Measurements from ENCODE around the gene IL13. TPM values are rescaled to one million over a fixed set of nuclear protein-coding genes. Genes with fewer than 3 reads are reported as not detected.

Gene IL13
- polyA plus RNA-seq, 1 donor, result 0.07 TPM

GRCh38 chr5:132673488-132673887 is 15.5 kb downstream of the IL13 start:
- H3K27ac ChIP-seq (ENCODE audit: low read length), result no peak overlapping the region
- WGBS (ENCODE audit: insufficient coverage, low lambda C conversion rate), result 0% methylated on average over 1 of the region's 1 CpG
- DNase-seq, result no peak
- H3K4me1 ChIP-seq (ENCODE audit: control insufficient read depth, insufficient read depth, low read length), result peaks cover 20% of the 10 kb centered on the region
- no peaks in the 10 kb centered on the region for H3K9me3 ChIP-seq (ENCODE audit: control insufficient read depth, low read depth, low read length)
- no peaks in the 10 kb centered on the region for H3K36me3 ChIP-seq (ENCODE audit: control insufficient read depth, insufficient read depth, low read length)
- no peak overlapping the region for H3K4me3 ChIP-seq (ENCODE audit: low read length)
- no peaks in the 10 kb centered on the region for H3K27me3 ChIP-seq (ENCODE audit: control insufficient read depth, insufficient read depth, low read length)

GRCh38 chr5:132673939-132674630 is 16.1 kb downstream of the IL13 start, which contains the start of gene IL4:
Gene IL4, plus strand, starts transcription at chr5:132673989. Its CDS starts 62 bp downstream, at chr5:132674051.
- WGBS (ENCODE audit: insufficient coverage, low lambda C conversion rate), result no CpG with 5 or more reads among the region's 14 CpGs
- H3K4me1 ChIP-seq (ENCODE audit: control insufficient read depth, insufficient read depth, low read length), result peaks cover 20% of the 10 kb centered on the region
- no peak for DNase-seq
- no peaks in the 10 kb centered on the region for H3K9me3 ChIP-seq (ENCODE audit: control insufficient read depth, low read depth, low read length)
- H3K4me3 ChIP-seq (ENCODE audit: low read length), result no peak within 1 kb of the TSS
- H3K27me3 ChIP-seq (ENCODE audit: control insufficient read depth, insufficient read depth, low read length), result no peaks in the 10 kb centered on the region
- no peaks in the 10 kb centered on the region for H3K36me3 ChIP-seq (ENCODE audit: control insufficient read depth, insufficient read depth, low read length)
- no peak within 1 kb of the TSS for H3K27ac ChIP-seq (ENCODE audit: low read length)

GRCh38 chr5:132674671-132675506 is 16.9 kb downstream of the IL13 start:
- no peaks in the 10 kb centered on the region for H3K36me3 ChIP-seq (ENCODE audit: control insufficient read depth, insufficient read depth, low read length)
- WGBS (ENCODE audit: insufficient coverage, low lambda C conversion rate), result no CpG with 5 or more reads among the region's 13 CpGs
- DNase-seq, result no peak
- no peak overlapping the region for H3K27ac ChIP-seq (ENCODE audit: low read length)
- H3K4me3 ChIP-seq (ENCODE audit: low read length), result no peak overlapping the region
- H3K4me1 ChIP-seq (ENCODE audit: control insufficient read depth, insufficient read depth, low read length), result peaks cover 13% of the 10 kb centered on the region
- no peaks in the 10 kb centered on the region for H3K9me3 ChIP-seq (ENCODE audit: control insufficient read depth, low read depth, low read length)
- H3K27me3 ChIP-seq (ENCODE audit: control insufficient read depth, insufficient read depth, low read length), result no peaks in the 10 kb centered on the region

GRCh38 chr5:132675936-132676689 is 18.1 kb downstream of the IL13 start:
- H3K27me3 ChIP-seq (ENCODE audit: control insufficient read depth, insufficient read depth, low read length), result no peaks in the 10 kb centered on the region
- H3K4me3 ChIP-seq (ENCODE audit: low read length), result no peak overlapping the region
- no peaks in the 10 kb centered on the region for H3K9me3 ChIP-seq (ENCODE audit: control insufficient read depth, low read depth, low read length)
- WGBS (ENCODE audit: insufficient coverage, low lambda C conversion rate), result 100% methylated on average over 5 of the region's 11 CpGs
- no peak for DNase-seq
- H3K4me1 ChIP-seq (ENCODE audit: control insufficient read depth, insufficient read depth, low read length), result peaks cover 12% of the 10 kb centered on the region
- H3K27ac ChIP-seq (ENCODE audit: low read length), result no peak overlapping the region
- no peaks in the 10 kb centered on the region for H3K36me3 ChIP-seq (ENCODE audit: control insufficient read depth, insufficient read depth, low read length)

GRCh38 chr5:132677191-132677590 is 19.2 kb downstream of the IL13 start:
- no CpG with 5 or more reads among the region's 7 CpGs for WGBS (ENCODE audit: insufficient coverage, low lambda C conversion rate)
- peaks cover 12% of the 10 kb centered on the region for H3K4me1 ChIP-seq (ENCODE audit: control insufficient read depth, insufficient read depth, low read length)
- no peaks in the 10 kb centered on the region for H3K36me3 ChIP-seq (ENCODE audit: control insufficient read depth, insufficient read depth, low read length)
- H3K9me3 ChIP-seq (ENCODE audit: control insufficient read depth, low read depth, low read length), result no peaks in the 10 kb centered on the region
- no peak overlapping the region for H3K4me3 ChIP-seq (ENCODE audit: low read length)
- peak; percentile 73 to 81 for DNase-seq
- H3K27ac ChIP-seq (ENCODE audit: low read length), result peak overlapping the region; percentile 57
- no peaks in the 10 kb centered on the region for H3K27me3 ChIP-seq (ENCODE audit: control insufficient read depth, insufficient read depth, low read length)

GRCh38 chr5:132677682-132678400 is 19.9 kb downstream of the IL13 start:
- 100% methylated on average over 2 of the region's 15 CpGs for WGBS (ENCODE audit: insufficient coverage, low lambda C conversion rate)

GRCh38 chr5:132678735-132679134 is 20.8 kb downstream of the IL13 start:
- no CpG with 5 or more reads among the region's 1 CpG for WGBS (ENCODE audit: insufficient coverage, low lambda C conversion rate)
- Histone ChIP-seq H3K4me3 (ENCODE audit: low read length) (no peak overlapping the region), H3K4me1 (ENCODE audit: control insufficient read depth, insufficient read depth, low read length) (peaks cover 6% of the 10 kb centered on the region), H3K27ac (ENCODE audit: low read length) (no peak overlapping the region), H3K9me3 (ENCODE audit: control insufficient read depth, low read depth, low read length) (no peaks in the 10 kb centered on the region), H3K27me3 (ENCODE audit: control insufficient read depth, insufficient read depth, low read length) (no peaks in the 10 kb centered on the region), H3K36me3 (ENCODE audit: control insufficient read depth, insufficient read depth, low read length) (no peaks in the 10 kb centered on the region)
- DNase-seq, result no peak

More at GRCh38 chr5:132677682-132678400, 19.9 kb downstream of the IL13 start:
- Histone ChIP-seq H3K4me3 (ENCODE audit: low read length) (no peak overlapping the region), H3K9me3 (ENCODE audit: control insufficient read depth, low read depth, low read length) (no peaks in the 10 kb centered on the region), H3K4me1 (ENCODE audit: control insufficient read depth, insufficient read depth, low read length) (peaks cover 12% of the 10 kb centered on the region), H3K36me3 (ENCODE audit: control insufficient read depth, insufficient read depth, low read length) (no peaks in the 10 kb centered on the region), H3K27me3 (ENCODE audit: control insufficient read depth, insufficient read depth, low read length) (no peaks in the 10 kb centered on the region), H3K27ac (ENCODE audit: low read length) (no peak overlapping the region)
- DNase-seq, result no peak

- no CpG with 5 or more reads among the region's 7 CpGs for WGBS (ENCODE audit: insufficient coverage, low lambda C conversion rate)
- no peaks in the 10 kb centered on the region for H3K9me3 ChIP-seq (ENCODE audit: control insufficient read depth, low read depth, low read length)
- no peak for DNase-seq
Observed at GRCh38 chr5:132679166-132679565, 21.2 kb downstream of the IL13 start.

GRCh38 chr5:132679717-132680380 is 21.9 kb downstream of the IL13 start:
- H3K36me3 ChIP-seq (ENCODE audit: control insufficient read depth, insufficient read depth, low read length), result no peaks in the 10 kb centered on the region
- H3K4me1 ChIP-seq (ENCODE audit: control insufficient read depth, insufficient read depth, low read length), result peaks cover 6% of the 10 kb centered on the region
- H3K27me3 ChIP-seq (ENCODE audit: control insufficient read depth, insufficient read depth, low read length), result no peaks in the 10 kb centered on the region
- no peak overlapping the region for H3K4me3 ChIP-seq (ENCODE audit: low read length)
- no peaks in the 10 kb centered on the region for H3K9me3 ChIP-seq (ENCODE audit: control insufficient read depth, low read depth, low read length)
- H3K27ac ChIP-seq (ENCODE audit: low read length), result no peak overlapping the region
- 100% methylated on average over 1 of the region's 15 CpGs for WGBS (ENCODE audit: insufficient coverage, low lambda C conversion rate)
- no peak for DNase-seq

More at GRCh38 chr5:132679166-132679565, 21.2 kb downstream of the IL13 start:
- Histone ChIP-seq H3K27ac (ENCODE audit: low read length) (no peak overlapping the region), H3K27me3 (ENCODE audit: control insufficient read depth, insufficient read depth, low read length) (no peaks in the 10 kb centered on the region), H3K36me3 (ENCODE audit: control insufficient read depth, insufficient read depth, low read length) (no peaks in the 10 kb centered on the region), H3K4me3 (ENCODE audit: low read length) (no peak overlapping the region), H3K4me1 (ENCODE audit: control insufficient read depth, insufficient read depth, low read length) (peaks cover 6% of the 10 kb centered on the region)

All from large intestine (tissue), 3 donors.